ENCODE measurements around the gene ZDHHC19. TPM values are rescaled to one million over a fixed set of nuclear protein-coding genes. Genes with fewer than 3 reads are reported as not detected.
"Not testable (repeated sequence)": the region's sequence is repeated elsewhere in the genome, so short reads cannot be mapped to it uniquely, and the experiment has no call there.

ZDHHC19 gene
- total RNA-seq: not detected in 2 replicates

GRCh38 chr3:196210673-196211556, at the start of gene ZDHHC19:
Gene ZDHHC19 (minus strand): TSS chr3:196211400. CDS start chr3:196211315, 85 bp downstream.
- intact Hi-C loops (cut with micrococcal nuclease): no loop called here

- intact Hi-C loops (cut with micrococcal nuclease): no loop called here
Observed at GRCh38 chr3:196260784-196261183, 49.6 kb upstream of the ZDHHC19 start.

- intact Hi-C loops (cut with micrococcal nuclease): no loop called here
Observed at GRCh38 chr3:196255776-196256175, 44.6 kb upstream of the ZDHHC19 start.

- intact Hi-C loops (cut with micrococcal nuclease): no loop called here
Observed at GRCh38 chr3:196254376-196255283, 43.4 kb upstream of the ZDHHC19 start.

GRCh38 chr3:196251918-196252317, 40.7 kb upstream of the ZDHHC19 start:
- intact Hi-C loops (cut with micrococcal nuclease): loop anchor here (2.0 kb wide), 1 partner anchor 251 kb away; the partner anchor contains the start of gene RNF168

GRCh38 chr3:196246612-196247308, 35.6 kb upstream of the ZDHHC19 start:
- intact Hi-C loops (cut with micrococcal nuclease): no loop called here

GRCh38 chr3:196244166-196244565, 33.0 kb upstream of the ZDHHC19 start:
- intact Hi-C loops (cut with micrococcal nuclease): not testable (repeated sequence)

- intact Hi-C loops (cut with micrococcal nuclease): no loop called here
Observed at GRCh38 chr3:196241704-196242103, 30.5 kb upstream of the ZDHHC19 start.

GRCh38 chr3:196240424-196240823, 29.2 kb upstream of the ZDHHC19 start:
- intact Hi-C loops (cut with micrococcal nuclease): no loop called here

GRCh38 chr3:196238612-196239560, 27.7 kb upstream of the ZDHHC19 start:
- intact Hi-C loops (cut with micrococcal nuclease): no loop called here

- intact Hi-C loops (cut with micrococcal nuclease): no loop called here
Observed at GRCh38 chr3:196237203-196237602, 26.0 kb upstream of the ZDHHC19 start.

GRCh38 chr3:196236223-196236622, 25.0 kb upstream of the ZDHHC19 start:
- intact Hi-C loops (cut with micrococcal nuclease): no loop called here

- intact Hi-C loops (cut with micrococcal nuclease): no loop called here
Observed at GRCh38 chr3:196235452-196236122, 24.4 kb upstream of the ZDHHC19 start.

GRCh38 chr3:196232882-196233251, 21.7 kb upstream of the ZDHHC19 start:
- intact Hi-C loops (cut with micrococcal nuclease): no loop called here

- intact Hi-C loops (cut with micrococcal nuclease): no loop called here
Observed at GRCh38 chr3:196232154-196232881, 21.1 kb upstream of the ZDHHC19 start.

GRCh38 chr3:196227629-196228493, 16.7 kb upstream of the ZDHHC19 start:
- intact Hi-C loops (cut with micrococcal nuclease): no loop called here

- intact Hi-C loops (cut with micrococcal nuclease): no loop called here
Observed at GRCh38 chr3:196227121-196227561, 15.9 kb upstream of the ZDHHC19 start.

- intact Hi-C loops (cut with micrococcal nuclease): no loop called here
Observed at GRCh38 chr3:196225763-196226364, 14.7 kb upstream of the ZDHHC19 start.
